Stimulated activated CD8-positive, alpha-beta memory T cell treated with anti-CD3 and anti-CD28 coated beads, Interleukin-2, amount 100 ng/mL, for 1 hour (primary cell): ENCODE results near the gene RNF157.
"Not testable (repeated sequence)": the region's sequence is repeated elsewhere in the genome, so short reads cannot be mapped to it uniquely, and the experiment has no call there.

Experiments used
- DNase-seq, 2 donors: peaks; one replicate each; pipeline ENCODE4 v3.0.0-alpha.2; 2020; ENCODE audit warnings: low read depth in 2 of 2

Gene RNF157

DNA sequence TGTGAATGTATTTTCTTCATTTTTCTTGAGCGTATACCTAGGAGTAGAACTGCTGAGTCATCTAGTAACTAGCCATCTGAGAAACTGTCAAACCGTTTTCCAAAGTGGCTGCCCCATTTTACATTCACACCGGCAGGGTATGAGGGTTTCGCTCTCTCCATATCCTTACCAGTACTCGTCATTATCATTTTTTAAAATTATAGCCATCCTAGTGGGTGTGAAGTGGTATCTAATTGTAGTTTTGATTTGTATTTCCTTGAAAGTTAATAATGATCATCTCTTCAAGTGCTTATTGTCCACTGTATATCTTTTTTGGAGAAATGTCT, 6.0 kb downstream of the RNF157 start:
- DNase-seq, result no peak

DNA sequence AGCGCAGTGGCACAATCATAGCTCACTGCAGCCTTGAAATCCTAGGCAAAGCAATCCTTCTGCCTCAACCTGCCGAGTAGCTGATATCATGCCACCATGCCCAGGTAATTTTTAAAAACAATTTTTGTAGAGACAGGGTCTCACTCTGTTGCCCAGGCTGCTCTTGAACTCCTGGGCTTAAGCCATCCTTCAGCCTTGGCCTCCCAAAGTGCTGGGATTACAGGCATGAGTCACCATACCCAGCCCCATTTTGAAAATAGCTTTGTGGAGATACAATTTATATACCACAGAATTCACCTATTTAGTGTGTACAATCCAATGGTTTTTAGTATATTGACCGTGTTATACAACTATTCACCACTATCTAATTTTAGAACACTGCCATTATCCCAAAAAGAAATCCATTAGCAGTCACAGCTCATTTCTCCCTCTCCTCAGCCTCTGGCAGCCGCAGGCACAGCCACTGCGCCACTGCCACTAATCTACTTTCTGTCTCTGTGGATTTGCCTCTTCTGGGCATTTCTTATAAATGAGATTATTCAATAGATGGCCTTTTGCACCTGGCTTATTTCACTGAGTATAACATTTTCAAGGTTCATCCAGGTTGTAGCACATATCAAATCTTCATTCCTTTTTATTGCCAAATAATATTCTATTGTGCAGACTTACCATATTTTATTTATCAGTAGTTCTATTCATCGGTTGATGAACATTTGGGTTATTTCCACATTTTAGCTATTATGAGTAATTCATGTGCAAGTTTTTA, 6.5 kb downstream of the RNF157 start:
- DNase-seq, result no peak

DNA sequence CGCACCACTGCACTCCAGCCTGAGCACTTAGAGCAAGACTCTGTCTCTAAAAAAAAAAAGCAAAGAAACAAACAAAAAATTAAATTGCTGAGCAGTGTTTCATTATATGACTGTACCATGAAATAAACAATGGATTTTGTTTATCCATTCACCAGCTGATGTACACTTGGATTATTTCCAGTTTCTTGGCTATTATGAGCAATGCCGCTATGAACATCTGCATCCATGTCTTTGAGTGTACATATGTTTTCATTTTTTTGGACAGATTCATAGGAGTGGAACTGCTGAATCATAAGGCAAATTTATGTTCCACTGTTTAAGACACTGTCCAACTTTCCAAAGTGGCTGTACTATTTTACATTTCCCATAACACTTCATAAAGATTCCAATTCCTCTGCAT, 8.0 kb downstream of the RNF157 start:
- DNase-seq, result no peak

DNA sequence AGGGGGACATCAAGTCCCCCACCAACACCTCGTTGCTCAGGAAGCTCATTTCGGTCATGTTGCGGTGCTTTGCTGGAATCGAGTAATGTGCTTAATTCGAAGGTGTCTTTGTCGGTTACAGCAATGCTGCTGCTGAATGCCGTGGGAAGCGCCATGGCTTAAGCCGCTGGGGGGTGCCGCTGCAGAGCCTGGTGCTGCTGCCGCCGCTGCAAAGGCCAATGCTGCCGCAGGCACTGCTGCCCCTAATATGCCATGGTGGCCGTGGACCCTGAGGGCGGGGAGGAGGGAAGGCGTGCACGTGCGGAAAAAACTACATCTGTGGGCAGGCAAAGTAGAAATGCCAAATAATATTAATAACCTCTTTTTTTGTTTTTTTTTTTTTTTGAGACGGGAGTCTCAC, 13.5 kb downstream of the RNF157 start:
- not testable (repeated sequence) for DNase-seq

DNA sequence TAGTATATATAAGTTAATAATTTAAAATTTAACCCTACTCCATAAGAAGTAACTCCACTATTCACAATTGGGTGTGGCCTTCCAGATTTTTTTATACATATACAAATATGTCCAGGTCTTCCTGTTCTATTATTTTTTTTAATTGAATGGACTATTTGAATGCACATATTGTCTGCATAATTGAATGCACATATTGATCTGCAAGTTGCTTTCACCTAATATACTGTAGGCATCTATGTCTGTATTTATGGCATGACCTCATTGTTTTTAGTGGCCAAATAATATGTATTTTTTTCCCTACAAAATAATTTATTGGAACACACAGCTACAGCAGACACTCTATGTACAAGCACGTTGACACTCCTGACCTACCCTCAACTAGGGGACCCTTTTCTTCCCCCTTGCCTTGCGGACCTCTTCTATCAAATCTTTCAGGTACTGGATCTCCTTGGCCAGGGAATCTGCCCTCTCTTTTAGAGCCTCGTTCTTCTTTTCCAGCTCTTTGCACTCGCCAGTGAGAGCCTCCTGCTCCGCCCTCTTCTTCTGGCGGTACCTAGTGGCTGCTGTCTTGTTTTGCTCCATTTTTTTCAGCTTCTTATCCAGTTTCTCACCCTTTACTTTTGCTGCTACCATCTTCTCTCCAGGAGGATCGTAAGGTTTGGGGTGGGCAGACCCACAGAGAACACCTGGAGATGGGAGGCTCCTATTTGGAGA, 14.8 kb downstream of the RNF157 start:
- DNase-seq, result not testable (repeated sequence)

DNA sequence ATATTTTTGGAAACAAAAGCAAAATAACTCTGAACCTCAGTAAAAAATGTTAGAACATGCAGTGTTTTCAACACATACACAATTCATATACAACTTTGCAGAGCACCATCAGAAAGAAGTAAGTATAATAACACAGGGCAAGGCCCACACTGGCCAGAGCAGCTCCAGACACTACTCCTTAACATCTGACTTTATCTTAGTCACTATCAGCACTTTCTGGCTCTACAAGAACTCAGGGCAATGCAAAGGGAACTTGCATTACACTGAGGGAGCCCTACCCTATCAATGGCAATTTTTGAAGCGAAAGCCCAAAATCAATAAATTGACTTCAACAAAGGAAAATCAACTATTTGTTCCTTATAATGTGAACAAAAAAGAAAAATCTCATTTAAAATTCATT, 16.5 kb downstream of the RNF157 start:
- no peak for DNase-seq

DNA sequence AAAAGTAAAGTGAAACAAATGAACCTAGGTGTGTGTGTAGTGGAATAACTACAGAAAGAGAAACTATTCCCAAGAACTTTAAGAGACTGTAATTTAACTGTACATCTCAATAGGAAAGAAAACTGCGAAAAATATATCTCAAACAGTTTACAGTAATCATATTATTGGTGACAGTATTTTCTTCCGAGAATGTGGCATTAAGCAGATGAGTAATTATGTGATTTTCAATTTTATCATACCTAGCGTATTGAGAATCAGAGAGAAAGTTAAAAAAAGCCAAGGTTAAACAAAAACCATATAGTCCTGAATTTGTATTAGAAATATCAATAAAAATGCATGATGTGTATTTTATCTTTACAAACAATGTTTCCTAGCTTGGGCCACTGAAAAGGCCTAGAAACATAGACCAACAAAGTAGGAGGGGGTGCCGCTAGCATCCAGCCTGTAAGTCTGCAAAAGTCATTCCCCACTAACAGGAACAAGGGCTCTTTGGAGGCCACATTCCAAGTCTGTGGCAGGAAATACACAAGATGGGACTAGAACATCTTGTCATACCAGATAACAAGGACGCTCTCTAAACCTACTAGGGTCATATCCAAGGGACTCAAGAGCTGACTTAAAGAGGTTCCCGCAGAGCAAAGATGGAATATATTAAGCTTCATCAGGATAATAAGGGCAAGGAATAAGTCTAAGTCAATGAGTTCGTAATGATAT, 20.5 kb downstream of the RNF157 start:
- DNase-seq, result no peak

DNA sequence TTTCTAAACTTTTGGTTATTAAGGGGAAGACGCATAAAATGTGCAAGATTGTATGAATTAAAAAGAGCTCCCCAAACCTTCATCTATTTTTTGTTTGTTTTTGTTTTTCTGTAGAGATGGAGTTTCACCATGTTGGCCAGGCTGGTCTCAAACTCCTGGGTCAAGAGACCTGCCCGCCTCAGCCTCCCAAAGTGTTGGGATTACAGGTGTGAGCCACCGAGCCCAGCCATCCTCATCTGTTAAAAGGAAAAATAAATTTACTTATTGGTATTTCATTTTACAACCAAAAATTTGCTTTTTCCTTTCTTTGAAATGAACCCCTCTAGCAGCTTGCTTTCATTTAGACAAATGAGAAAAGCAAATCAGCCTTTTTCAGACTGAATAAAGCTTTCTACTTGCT, 23.2 kb downstream of the RNF157 start:
- no peak for DNase-seq

DNA sequence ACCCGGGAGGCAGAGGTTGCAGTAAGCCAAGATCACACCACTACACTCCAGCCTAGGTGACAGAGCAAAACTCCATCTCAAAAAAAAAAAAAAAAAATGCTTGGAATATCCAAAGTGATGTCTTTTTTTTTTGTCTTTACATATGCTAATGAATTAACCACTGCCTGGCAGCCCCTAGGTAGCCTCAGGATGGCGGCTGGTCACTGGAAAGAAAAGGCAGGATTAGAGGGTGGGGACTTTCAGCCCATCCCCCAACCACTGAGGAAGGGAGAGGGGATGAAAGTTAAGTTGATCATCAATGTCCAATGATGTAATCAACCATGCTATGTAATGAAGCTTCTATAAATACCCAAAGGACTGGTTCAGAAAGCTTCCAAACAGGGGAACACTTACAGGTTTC, 26.8 kb downstream of the RNF157 start:
- no peak for DNase-seq

DNA sequence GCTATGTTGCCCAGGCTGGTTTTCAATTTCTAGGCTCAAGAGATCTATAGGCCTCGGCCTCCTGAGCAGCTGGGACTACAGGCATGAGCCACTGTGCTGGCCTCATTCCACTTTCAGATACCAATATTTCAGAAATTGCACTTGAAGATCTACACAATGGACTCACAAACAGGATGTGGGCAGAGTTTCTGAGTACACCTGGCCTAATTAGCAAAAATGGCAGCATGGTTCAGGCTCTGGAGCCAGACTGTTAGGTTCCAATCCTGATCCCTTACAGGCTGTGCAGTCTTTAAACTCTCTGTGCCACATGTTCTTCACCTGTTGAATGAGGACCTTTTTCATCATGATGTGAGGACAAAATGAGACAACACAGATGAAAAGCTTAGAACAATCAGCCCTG, 32.2 kb downstream of the RNF157 start:
- DNase-seq, result no peak

DNA sequence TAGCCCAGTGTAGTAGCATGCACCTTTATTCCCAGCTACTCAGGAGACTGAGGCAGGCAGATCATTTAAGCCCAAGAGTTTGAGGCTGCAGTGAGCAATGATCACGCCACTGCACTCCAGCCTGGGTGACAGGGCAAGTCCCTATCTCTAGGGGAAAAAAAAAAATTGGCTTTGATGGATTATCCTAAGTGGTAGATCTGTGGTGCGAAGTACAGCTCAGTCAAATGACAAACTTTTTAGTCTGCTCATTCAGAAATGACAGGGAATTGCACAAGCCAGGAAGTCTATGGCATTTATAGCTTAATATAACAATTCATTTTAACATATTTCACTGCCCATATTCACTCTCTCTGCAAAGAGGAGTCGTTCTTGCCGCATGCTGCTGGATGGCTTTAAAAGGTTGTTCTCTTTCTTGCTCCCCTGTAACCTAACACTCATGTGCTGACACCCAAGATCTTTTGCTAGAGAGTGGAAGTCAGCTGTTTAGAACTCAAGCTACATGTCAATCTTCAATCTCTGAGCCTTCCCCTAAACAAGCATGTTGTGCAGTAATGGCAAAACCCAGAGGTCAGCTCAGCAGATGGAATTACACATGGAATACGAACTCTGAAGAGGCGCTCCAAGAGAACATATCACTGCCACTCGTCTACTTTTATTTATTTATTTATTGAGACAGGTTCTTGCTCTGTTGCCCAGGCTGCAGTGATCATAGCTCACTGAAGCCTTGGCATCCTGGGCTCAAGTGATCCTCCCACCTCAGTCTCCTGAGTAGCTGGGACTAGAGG, 32.8 kb downstream of the RNF157 start:
- DNase-seq, result no peak

DNA sequence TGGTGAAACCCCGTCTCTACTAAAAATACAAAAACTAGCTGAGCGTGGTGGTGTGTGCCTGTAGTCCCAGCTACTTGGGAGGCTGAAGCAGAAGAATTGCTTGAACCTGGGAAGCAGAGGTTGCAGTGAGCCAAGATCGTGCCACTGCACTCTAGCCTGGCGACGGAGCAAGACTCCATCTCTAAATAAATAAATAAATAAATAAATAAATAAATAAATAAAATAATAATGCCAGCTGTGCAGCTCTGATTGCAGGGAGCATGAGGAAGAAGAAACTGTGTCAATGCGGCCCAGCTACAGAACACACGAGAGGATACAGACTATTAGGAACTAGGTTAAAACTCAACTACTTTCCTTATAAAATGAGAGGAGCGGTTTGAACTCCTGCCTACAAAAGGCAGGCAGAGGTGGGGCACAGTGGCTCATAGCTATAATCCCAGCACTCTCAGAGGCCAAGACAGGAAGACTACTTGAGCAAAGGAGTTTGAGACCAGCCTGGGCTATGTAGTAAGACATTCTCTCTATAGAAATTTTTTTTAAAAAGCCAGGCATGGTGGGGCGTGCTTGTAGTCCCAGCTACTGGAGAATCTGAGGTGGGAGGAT, 34.6 kb downstream of the RNF157 start:
- not testable (repeated sequence) for DNase-seq

DNA sequence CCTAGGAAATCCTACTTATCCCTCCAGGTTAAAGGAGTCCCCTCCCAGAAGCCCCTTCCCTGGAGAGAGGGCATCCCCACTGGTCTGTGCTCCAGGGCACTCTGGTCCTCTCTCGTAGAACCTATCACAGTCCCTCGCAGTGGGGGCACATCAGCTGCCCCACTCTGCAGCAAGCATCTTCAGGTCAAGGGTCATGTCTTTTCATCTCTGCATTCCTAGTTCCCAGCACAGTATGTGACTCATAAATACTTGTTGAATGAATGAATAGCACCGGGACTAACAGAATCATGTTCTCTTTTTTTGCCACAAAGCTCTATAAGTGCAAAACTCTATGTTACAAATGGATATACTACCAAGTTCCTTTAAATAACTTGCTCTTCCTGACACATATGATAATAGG, 36.0 kb downstream of the RNF157 start:
- no peak for DNase-seq

DNA sequence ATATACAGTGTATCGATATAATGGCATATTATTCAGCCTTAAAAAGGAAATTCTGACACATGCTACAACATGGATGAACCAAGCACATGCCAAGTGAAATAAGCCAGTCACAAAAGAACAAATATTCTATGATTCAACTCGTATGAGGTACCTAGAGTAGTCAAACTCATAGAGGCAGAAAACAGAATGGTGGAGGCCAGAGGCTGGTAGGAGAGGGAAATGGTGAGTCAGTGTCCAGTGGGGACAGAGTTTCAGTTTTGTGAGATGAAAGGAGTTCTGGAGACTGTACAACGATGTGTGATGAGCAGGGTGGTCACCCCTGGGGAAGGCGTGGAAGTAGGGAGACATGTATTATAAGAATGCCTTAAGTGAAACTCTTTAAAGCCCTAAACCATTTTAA, 39.9 kb downstream of the RNF157 start:
- no peak for DNase-seq

DNA sequence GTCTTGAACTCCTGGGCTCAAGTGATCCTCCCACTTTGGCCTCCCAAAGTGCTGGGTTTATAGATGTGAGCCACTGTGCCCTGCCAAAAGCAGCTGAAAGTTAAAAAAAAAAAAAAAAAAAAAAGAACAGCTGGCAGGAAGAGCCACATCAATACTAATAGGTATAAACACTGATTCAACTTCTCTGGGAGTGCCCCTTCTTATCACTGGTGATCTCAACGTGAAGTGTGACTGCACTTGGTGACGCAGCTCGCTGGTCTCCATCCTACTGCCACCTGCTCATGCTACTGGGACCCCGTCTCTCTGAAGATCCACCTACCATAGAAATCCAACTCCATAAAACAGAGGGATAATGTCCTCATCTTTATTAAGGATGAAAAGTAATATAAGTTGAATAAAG, 40.8 kb downstream of the RNF157 start:
- DNase-seq, result peak in 1 of 2 donors; percentile 36

DNA sequence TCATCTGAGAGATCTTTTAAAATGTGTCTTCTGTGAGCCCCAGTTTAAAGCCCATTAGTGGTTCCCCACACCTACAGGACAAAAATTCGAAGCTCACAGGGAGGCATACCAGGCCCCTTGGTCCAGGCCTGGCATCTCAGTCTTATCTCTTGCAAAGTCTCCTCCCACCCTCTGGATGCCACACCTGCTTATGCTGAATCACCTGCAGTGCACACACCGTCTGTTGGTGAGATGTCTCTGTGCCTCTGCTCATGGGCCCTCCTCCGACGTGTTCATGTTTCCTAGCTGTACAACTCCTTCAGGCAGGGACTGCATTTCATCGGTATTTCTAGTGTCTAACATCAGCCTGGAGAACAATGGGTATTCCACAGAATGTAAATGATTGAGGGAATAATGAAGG, 41.6 kb downstream of the RNF157 start:
- no peak for DNase-seq

DNA sequence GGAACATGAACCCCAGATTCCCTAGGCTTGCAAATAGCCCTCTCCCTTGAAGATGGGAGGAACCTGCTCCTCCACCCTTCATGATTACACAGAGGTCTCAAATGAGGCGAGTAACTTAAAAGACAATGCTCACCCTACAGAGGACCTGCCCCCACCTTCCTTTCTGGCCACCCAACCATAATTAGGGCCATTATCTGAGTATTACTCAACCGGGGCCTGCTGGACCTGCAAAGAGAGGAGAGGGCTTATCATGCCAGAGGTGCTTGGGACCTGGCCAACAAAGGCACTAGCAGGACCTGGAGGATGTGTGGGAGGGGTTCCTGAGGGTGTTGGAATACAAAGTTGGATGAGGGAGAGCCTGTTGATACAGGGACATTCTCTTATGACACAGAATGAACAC, 42.4 kb downstream of the RNF157 start:
- no peak for DNase-seq

DNA sequence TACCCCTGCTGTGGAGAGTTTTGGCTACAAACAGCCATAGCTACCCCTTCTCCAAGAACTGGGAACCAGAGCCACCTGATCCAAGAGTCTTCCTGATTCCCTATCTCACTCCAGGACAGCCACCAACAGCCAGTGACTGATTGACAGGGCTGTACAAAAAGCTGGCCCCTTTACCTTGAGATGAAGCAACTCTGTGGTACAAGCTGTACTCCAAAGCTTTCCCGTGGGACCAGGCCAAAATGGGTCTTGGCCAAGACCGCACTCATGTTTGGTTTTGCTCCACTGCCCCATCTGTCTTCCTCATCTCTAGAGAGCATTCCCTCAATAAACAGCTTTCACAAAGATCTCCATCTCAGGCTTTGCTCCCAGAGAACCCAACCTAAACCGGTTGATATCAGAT, 43.6 kb downstream of the RNF157 start:
- no peak for DNase-seq

DNA sequence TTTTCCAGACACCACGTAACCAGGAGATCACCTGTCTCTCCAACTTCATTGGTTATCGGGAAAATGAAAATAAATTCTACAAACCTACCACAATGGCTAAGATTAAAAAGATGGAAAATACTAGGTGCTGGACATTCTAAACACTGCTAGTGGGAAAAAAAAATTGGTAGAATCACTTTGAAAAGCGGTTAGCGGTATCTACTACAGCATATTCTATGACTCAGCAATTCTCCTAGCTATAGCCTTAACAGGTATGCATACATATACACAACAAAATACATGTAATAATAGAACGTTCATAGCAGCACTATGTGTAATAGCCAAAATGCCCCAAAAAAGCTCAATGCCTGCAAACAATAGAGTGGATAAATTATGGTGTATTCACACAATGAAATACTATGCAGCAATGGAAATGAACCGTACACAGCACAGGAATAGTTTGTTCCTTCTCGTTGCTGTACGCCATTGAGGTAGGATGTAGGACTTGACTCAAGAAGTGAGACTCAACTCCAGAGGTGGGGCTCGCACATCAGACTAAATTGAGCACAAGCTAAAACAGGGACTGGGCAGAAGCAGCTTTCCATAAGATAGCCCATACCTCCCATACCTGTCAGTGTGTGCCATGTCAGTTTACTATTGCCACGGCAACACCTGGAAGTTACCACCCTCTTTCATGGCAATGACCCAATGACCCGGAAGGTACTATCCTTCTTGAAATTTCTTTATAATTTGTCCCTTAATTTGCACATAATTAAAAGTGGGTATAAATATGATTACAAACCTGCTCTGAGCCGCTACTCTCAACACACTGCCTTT, 44.8 kb downstream of the RNF157 start:
- DNase-seq, result no peak

DNA sequence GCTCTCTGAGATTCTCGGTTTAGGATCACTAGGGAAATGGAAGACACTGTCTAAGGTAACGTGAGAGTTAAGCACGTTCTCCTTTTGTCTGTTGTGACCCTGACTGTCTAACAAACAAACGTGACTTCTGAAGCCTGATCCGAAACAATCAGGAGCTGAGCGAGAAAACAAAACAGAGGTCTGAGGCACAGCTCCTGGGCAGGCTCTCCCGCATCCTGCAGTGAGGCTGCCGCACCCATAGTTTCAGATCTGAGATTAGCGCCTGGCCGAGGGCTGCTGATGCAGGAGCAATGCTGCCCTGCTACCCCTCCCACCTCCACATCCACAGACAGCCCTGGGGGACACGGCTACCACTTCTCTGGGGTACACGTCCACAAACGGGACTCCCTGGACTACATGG, 46.7 kb downstream of the RNF157 start:
- no peak for DNase-seq

DNA sequence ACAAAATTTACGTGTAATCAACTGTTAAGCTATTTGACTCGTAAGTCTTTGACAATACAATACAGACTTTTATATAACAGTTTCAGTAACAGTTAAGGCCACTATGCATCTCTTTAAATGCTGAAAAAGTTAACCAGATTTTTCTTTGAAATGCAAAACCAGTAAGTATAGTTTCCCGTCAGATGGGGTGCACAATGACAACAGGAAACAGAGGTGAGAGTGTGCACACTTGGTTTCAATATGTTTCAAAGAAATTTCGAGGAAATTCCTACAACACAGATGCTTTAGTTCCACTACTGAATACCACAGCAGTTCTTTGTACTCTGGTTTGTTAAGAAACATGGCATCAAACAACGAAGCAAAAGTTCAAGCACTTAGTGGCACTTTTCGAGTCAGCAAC, 48.4 kb downstream of the RNF157 start:
- no peak for DNase-seq
